K562 (cell line): Measurements from ENCODE around the gene ZNF646. TPM values are rescaled to one million over a fixed set of nuclear protein-coding genes. Genes with fewer than 3 reads are reported as not detected.

Experiments used
- CBX2 ChIP-seq: fragments of 200-600 bp; sonication (generic); IDR thresholded peaks from one replicate; pipeline ENCODE4 v1.6.1; 2012; ENCODE audit warnings: mild to moderate bottlenecking, low read length, inconsistent platforms; ENCODE audit not compliant: insufficient read depth, poor library complexity, severe bottlenecking
- CREM ChIP-seq: IDR thresholded peaks from 2 replicates; pipeline ENCODE4 v1.6.1; 2014; ENCODE audit warnings: antibody characterized with exemption, low read depth
- ESRRA ChIP-seq: fragments of 450-650 bp; IDR thresholded peaks from 2 replicates; pipeline ENCODE4 v1.6.1; 2014; ENCODE audit warnings: low read depth, mild to moderate bottlenecking, moderate library complexity, borderline replicate concordance
- JUN ChIP-seq, 2 experiments: sonication (generic) in 1 of 2; formaldehyde crosslinking in 1 of 2; IDR thresholded peaks; 2 replicates each; pipeline versions ENCODE4 v1.6.1 to v1.8.0; 2012 to 2022; ENCODE audit warnings: borderline replicate concordance in 2 of 2, mild to moderate bottlenecking in 2 of 2, improper control_type of control experiment in 1 of 2, low read depth in 1 of 2, low read length in 1 of 2, missing genetic modification reagents in 1 of 2
- NFIC ChIP-seq: fragments of 450-650 bp; IDR thresholded peaks from 2 replicates; pipeline ENCODE4 v1.6.1; 2017; ENCODE audit warnings: mild to moderate bottlenecking, inconsistent platforms
- PPARD ChIP-seq: fragments of 250-450 bp; sonication (Bioruptor Pico); IDR thresholded peaks from 2 replicates; pipeline ENCODE4 v1.8.0; 2022; ENCODE audit warnings: inconsistent platforms, mild to moderate bottlenecking, moderate library complexity
- PTTG1 ChIP-seq: fragments of 450-650 bp; IDR thresholded peaks from 2 replicates; pipeline ENCODE4 v1.6.1; 2016; ENCODE audit warnings: low read depth, mild to moderate bottlenecking, missing genetic modification characterization, missing compliant biosample characterization
- RFX5 ChIP-seq: IDR thresholded peaks from 2 replicates; pipeline ENCODE4 v1.6.1; 2011; ENCODE audit warnings: low read depth, mild to moderate bottlenecking, improper control_type of control experiment, low read length
- RNF2 ChIP-seq: sonication (generic); IDR thresholded peaks from 2 replicates; pipeline ENCODE4 v1.6.1; 2016
- RUNX1 ChIP-seq: sonication (generic); IDR thresholded peaks from 2 replicates; pipeline ENCODE4 v1.6.1; 2016; ENCODE audit warnings: antibody characterized with exemption, low read depth
- TRIM28 ChIP-seq: fragments of 450-650 bp; IDR thresholded peaks from 2 replicates; pipeline ENCODE4 v1.6.1; 2017
- YBX1 ChIP-seq: fragments of 450-650 bp; IDR thresholded peaks from 2 replicates; pipeline ENCODE4 v1.7.1; 2016; ENCODE audit warnings: mild to moderate bottlenecking
- ZC3H11A ChIP-seq: IDR thresholded peaks from 2 replicates; pipeline ENCODE4 v1.6.1; 2012; ENCODE audit warnings: low read depth, low read length, improper control_type of control experiment
- ZNF253 ChIP-seq: fragments of 250-450 bp; sonication (Bioruptor Pico); conservative IDR thresholded peaks from 2 replicates; pipeline ENCODE4 v1.6.1; 2021; ENCODE audit warnings: mild to moderate bottlenecking
- ZNF316 ChIP-seq: fragments of 450-650 bp; IDR thresholded peaks from 2 replicates; pipeline ENCODE4 v1.6.1; 2016
- polyA plus RNA-seq, 8 experiments: library from polyadenylated mRNA; depleted of rRNA in 4 of 8; stranded (reverse) in 5 of 8; unstranded in 3 of 8; fragments of >200 nt; fragmentation: Nextera tagmentation in 2 of 8; fragmentation: Illumina TruSeq in 1 of 8; extraction: Ambion mirVana in 2 of 8; extraction: Trizol in 1 of 8; gene quantifications; 2 replicates each; pipeline versions ENCODE4 v1.2.1 to v1.2.3, GENCODE V29; 2011 to 2014; ENCODE audit warnings: inconsistent platforms in 1 of 8, missing spikeins in 1 of 8
- total RNA-seq, 7 experiments: library from RNA; depleted of rRNA in 6 of 7; stranded (reverse); fragments of >200 nt in 6 of 7; fragmentation: Illumina TruSeq in 2 of 7; extraction: Trizol in 2 of 7; gene quantifications; 2 replicates each; pipeline versions ENCODE4 v1.2.1 to v1.2.3, GENCODE V29; 2011 to 2021; ENCODE audit warnings: low replicate concordance in 1 of 7
- TF ChIP-seq, protein P1 (sequence below): IDR thresholded peaks from 3 replicates; pipeline ENCODE4 v1.6.1; 2011; ENCODE audit warnings: borderline replicate concordance, mild to moderate bottlenecking, moderate library complexity; ENCODE audit not compliant: insufficient read length; ENCODE audit errors: extremely low read depth
- TF ChIP-seq, protein P2 (sequence below), 2 experiments: IDR thresholded peaks in 1 of 2; conservative IDR thresholded peaks in 1 of 2; 2 replicates each; pipeline ENCODE4 v1.6.1; 2016; ENCODE audit warnings: low read depth in 2 of 2, mild to moderate bottlenecking in 1 of 2, missing compliant biosample characterization in 1 of 2, missing genetic modification characterization in 1 of 2, moderate library complexity in 1 of 2

ZNF646 gene
- total and polyA plus RNA-seq, 9 of the 15 experiments (the other 6 are each of a cell fraction or from before 2014, with no cell fraction given) = 0.08 to 20.6 (median 8.0) TPM

DNA sequence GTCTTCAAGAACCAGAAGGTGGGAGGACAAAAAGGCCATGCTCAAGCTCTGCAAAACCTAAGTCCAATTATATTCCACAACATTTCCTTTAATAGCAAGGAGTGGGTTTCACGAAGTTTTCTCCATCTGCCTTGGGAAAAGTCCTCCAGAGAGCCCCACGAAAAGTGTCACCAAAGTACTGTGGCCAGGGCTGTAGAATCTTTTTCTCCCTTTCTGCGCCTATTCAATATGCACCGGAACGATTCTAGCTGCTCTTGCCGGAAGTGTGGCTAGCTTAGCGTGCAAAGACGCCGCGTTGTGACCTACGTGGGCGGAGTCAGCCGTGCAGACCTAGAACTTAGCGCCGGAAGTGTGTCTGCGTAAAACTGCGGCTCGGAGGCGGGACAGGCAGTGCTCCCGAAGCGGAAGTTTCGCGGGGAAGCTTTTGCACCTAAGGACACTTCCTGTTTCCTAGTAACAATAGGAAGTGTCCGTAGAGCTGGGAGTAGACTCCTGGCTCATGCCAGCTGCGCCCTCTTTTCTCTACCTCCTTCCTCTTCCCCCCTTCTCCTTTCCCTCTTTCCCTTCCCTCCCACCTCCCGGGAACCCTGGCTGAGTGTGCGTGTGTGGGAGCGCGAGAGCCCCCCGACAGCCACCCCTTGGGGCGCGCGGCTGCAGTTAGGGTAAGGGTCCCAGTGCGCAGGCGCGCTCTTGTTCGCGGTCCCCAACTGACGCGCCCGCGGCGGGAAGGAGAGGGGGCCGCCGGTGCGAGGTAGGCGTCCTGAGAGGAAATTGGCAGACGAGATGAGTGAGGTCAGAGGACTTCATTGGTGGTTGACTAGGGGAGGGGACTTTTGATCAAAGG lies at the start of gene ZNF646, which contains the start of gene ZNF668 (continued):
- TF ChIP-seq ZNF316 = no peak
- TF ChIP-seq RNF2 = no peak; the same call in 1 of the 2 replicates
- TF ChIP-seq CREM = peak; percentile 98
- TF ChIP-seq ZC3H11A = no peak
- TF ChIP-seq, protein P1, sequence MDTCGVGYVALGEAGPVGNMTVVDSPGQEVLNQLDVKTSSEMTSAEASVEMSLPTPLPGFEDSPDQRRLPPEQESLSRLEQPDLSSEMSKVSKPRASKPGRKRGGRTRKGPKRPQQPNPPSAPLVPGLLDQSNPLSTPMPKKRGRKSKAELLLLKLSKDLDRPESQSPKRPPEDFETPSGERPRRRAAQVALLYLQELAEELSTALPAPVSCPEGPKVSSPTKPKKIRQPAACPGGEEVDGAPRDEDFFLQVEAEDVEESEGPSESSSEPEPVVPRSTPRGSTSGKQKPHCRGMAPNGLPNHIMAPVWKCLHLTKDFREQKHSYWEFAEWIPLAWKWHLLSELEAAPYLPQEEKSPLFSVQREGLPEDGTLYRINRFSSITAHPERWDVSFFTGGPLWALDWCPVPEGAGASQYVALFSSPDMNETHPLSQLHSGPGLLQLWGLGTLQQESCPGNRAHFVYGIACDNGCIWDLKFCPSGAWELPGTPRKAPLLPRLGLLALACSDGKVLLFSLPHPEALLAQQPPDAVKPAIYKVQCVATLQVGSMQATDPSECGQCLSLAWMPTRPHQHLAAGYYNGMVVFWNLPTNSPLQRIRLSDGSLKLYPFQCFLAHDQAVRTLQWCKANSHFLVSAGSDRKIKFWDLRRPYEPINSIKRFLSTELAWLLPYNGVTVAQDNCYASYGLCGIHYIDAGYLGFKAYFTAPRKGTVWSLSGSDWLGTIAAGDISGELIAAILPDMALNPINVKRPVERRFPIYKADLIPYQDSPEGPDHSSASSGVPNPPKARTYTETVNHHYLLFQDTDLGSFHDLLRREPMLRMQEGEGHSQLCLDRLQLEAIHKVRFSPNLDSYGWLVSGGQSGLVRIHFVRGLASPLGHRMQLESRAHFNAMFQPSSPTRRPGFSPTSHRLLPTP = no peak
- TF ChIP-seq CBX2 = no peak
- peak; percentile 68 for TF ChIP-seq NFIC
- TF ChIP-seq TRIM28 = no peak
- TF ChIP-seq RFX5 = no peak
- no peak for TF ChIP-seq PTTG1 (tag)
- no peak for TF ChIP-seq ZNF253
- no peak for TF ChIP-seq JUN (IDR thresholded peaks at IDR 0.05; ENCODE audit: borderline replicate concordance, low read depth, low read length)
- no peak for TF ChIP-seq JUN (CRISPR knock-in tag; IDR thresholded peaks at IDR 0.05; ENCODE audit: borderline replicate concordance)
- no peak for TF ChIP-seq YBX1
- TF ChIP-seq, protein P2, sequence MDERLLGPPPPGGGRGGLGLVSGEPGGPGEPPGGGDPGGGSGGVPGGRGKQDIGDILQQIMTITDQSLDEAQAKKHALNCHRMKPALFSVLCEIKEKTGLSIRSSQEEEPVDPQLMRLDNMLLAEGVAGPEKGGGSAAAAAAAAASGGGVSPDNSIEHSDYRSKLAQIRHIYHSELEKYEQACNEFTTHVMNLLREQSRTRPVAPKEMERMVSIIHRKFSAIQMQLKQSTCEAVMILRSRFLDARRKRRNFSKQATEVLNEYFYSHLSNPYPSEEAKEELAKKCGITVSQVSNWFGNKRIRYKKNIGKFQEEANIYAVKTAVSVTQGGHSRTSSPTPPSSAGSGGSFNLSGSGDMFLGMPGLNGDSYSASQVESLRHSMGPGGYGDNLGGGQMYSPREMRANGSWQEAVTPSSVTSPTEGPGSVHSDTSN (CRISPR knock-in tag; IDR thresholded peaks at IDR 0.05; ENCODE audit: low read depth) = no peak
- TF ChIP-seq, protein P2 (tag; conservative IDR thresholded peaks at IDR 0.05; ENCODE audit: low read depth) = no peak
- TF ChIP-seq RUNX1 = no peak
- no peak for TF ChIP-seq PPARD (CRISPR knock-in tag)
- no peak; the same call in none of the 2 replicates for TF ChIP-seq ESRRA
